Testis (tissue), 3 donors: ENCODE data around the gene DNAH17. TPM values are rescaled to one million over a fixed set of nuclear protein-coding genes. Genes with fewer than 3 reads are reported as not detected.

ENCODE experiments used
- DNase-seq: peaks from one replicate; pipeline ENCODE4 v3.0.0-alpha.2; 2019
- H3K27ac ChIP-seq, 2 donors: fragments of 200-600 bp; sonication (generic); one replicate each; pipeline ENCODE4 v1.5.1; 2019
- H3K27me3 ChIP-seq: fragments of 200-600 bp; sonication (generic); one replicate; pipeline ENCODE4 v1.5.1; 2019
- H3K36me3 ChIP-seq: fragments of 200-600 bp; sonication (generic); one replicate; pipeline ENCODE4 v1.5.1; 2017; ENCODE audit warnings: low read depth; ENCODE audit errors: missing control alignments
- H3K4me1 ChIP-seq: fragments of 200-600 bp; sonication (generic); one replicate; pipeline ENCODE4 v1.5.1; 2019
- H3K4me3 ChIP-seq, 2 donors: fragments of 200-600 bp; sonication (generic); one replicate each; pipeline ENCODE4 v1.5.1; 2017 to 2019
- H3K9me3 ChIP-seq: fragments of 200-600 bp; sonication (generic); one replicate; pipeline ENCODE4 v1.5.1; 2017
- CTCF ChIP-seq, 3 experiments: fragments of 450-650 bp in 2 of 3; fragments of 200-600 bp in 1 of 3; sonication (generic) in 1 of 3; IDR thresholded peaks; one replicate each; pipeline ENCODE4 v1.5.1; 2016 to 2019; ENCODE audit warnings: antibody characterized with exemption in 3 of 3, mild to moderate bottlenecking in 2 of 3, moderate library complexity in 1 of 3
- POLR2A ChIP-seq: fragments of 450-650 bp; IDR thresholded peaks from one replicate; pipeline ENCODE4 v1.6.1; 2017; ENCODE audit warnings: antibody characterized with exemption, mild to moderate bottlenecking, moderate library complexity
- WGBS, 2 donors: methylation state at CpG; one replicate each; pipeline ENCODE4 v1.1.5; 2018; 5-methylcytosine and 5-hydroxymethylcytosine counted together
- intact Hi-C: fragments of 100-400 bp; cut with DNase I; formaldehyde crosslinking; loops from one replicate; pipeline ENCODE4 v1.15.1; 2023; ENCODE audit warnings: low total_unique reads
- polyA plus RNA-seq: library from polyadenylated mRNA; stranded (reverse); fragments of 350-450 nt; fragmentation: Illumina TruSeq; extraction: RNeasy Lipid Tissue Mini Kit (QIAGEN cat#74804); gene quantifications from one replicate; pipeline ENCODE4 v1.2.3, GENCODE V29; 2014; ENCODE audit warnings: low read depth, low replicate concordance; ENCODE audit not compliant: insufficient read depth
- total RNA-seq, 2 donors: library from RNA; depleted of rRNA; stranded (reverse); fragments of >200 nt; gene quantifications; one replicate each; pipeline ENCODE4 v1.2.3, GENCODE V29; 2016

DNAH17 gene
- total and polyA plus RNA-seq, 3 donors from 2014 or later, result 38.5 to 93.1 (median 57.6) TPM

- WGBS, 2 donors, result 86% methylated on average over 11 of the region's 11 CpGs
- Histone ChIP-seq H3K27ac (no peak overlapping the region), H3K36me3 (no peaks in the 10 kb centered on the region), H3K27me3 (no peaks in the 10 kb centered on the region), H3K4me3 (no peak overlapping the region), H3K4me1 (no peaks in the 10 kb centered on the region), H3K9me3 (no peaks in the 10 kb centered on the region)
- TF ChIP-seq CTCF (IDR thresholded peaks at IDR 0.05) (no peak), POLR2A (no peak)
- DNase-seq, result no peak
- intact Hi-C loops, result no loop called here
Observed at GRCh38 chr17:78460176-78460675, 117.0 kb downstream of the DNAH17 start.

GRCh38 chr17:78459696-78460095 lies 117.5 kb downstream of the DNAH17 start:
- Histone ChIP-seq H3K4me1 (no peaks in the 10 kb centered on the region), H3K27me3 (no peaks in the 10 kb centered on the region), H3K36me3 (no peaks in the 10 kb centered on the region), H3K9me3 (no peaks in the 10 kb centered on the region), H3K27ac (no peak overlapping the region), H3K4me3 (no peak overlapping the region)
- WGBS, 2 donors, result 87 to 90% methylated on average over 6 to 21 of the region's 21 CpGs
- no peak for DNase-seq
- intact Hi-C loops, result no loop called here
- TF ChIP-seq POLR2A (no peak), CTCF (IDR thresholded peaks at IDR 0.05) (no peak)

- no peaks in the 10 kb centered on the region for H3K4me1 ChIP-seq
- 92 to 95% methylated on average over 31 to 37 of the region's 37 CpGs for WGBS, 2 donors
- H3K4me3 ChIP-seq, result no peak overlapping the region
- TF ChIP-seq POLR2A, result no peak
- no peak for TF ChIP-seq CTCF (IDR thresholded peaks at IDR 0.05)
- intact Hi-C loops, result no loop called here
- no peak overlapping the region for H3K27ac ChIP-seq
- H3K9me3 ChIP-seq, result no peaks in the 10 kb centered on the region
- no peaks in the 10 kb centered on the region for H3K27me3 ChIP-seq
- H3K36me3 ChIP-seq, result no peaks in the 10 kb centered on the region
- DNase-seq, result no peak
Observed at GRCh38 chr17:78458736-78459335, 118.4 kb downstream of the DNAH17 start.

- H3K9me3 ChIP-seq, result no peaks in the 10 kb centered on the region
- no peak overlapping the region for H3K27ac ChIP-seq
- 81 to 90% methylated on average over 10 of the region's 10 CpGs for WGBS, 2 donors
- TF ChIP-seq CTCF (IDR thresholded peaks at IDR 0.05), result no peak
- no peak for TF ChIP-seq POLR2A
- H3K4me1 ChIP-seq, result no peaks in the 10 kb centered on the region
- H3K36me3 ChIP-seq, result no peaks in the 10 kb centered on the region
- H3K27me3 ChIP-seq, result no peaks in the 10 kb centered on the region
- no peak for DNase-seq
- intact Hi-C loops, result no loop called here
- H3K4me3 ChIP-seq, result no peak overlapping the region
Observed at GRCh38 chr17:78458091-78458490, 119.1 kb downstream of the DNAH17 start.

- no peak for DNase-seq
- Histone ChIP-seq H3K27ac (no peak overlapping the region), H3K36me3 (no peaks in the 10 kb centered on the region), H3K4me3 (no peak overlapping the region), H3K9me3 (no peaks in the 10 kb centered on the region), H3K4me1 (no peaks in the 10 kb centered on the region), H3K27me3 (no peaks in the 10 kb centered on the region)
- intact Hi-C loops, result no loop called here
- TF ChIP-seq CTCF (IDR thresholded peaks at IDR 0.05) (no peak), POLR2A (no peak)
- WGBS, 2 donors, result 96 to 97% methylated on average over 20 of the region's 20 CpGs
Observed at GRCh38 chr17:78454346-78454745, 122.8 kb downstream of the DNAH17 start.
